NCI-H146 treated with DMSO at 0.1 percent for 48 hours (cell line): Measurements from ENCODE around the gene HOGA1.
"Not testable (repeated sequence)": the region's sequence is repeated elsewhere in the genome, so short reads cannot be mapped to it uniquely, and the experiment has no call there.

Source experiments
- DNase-seq: peaks from one replicate; lab custom pipeline; 2025; ENCODE audit not compliant: unreplicated experiment; lab: John Stamatoyannopoulos, UW

The HOGA1 gene

DNA sequence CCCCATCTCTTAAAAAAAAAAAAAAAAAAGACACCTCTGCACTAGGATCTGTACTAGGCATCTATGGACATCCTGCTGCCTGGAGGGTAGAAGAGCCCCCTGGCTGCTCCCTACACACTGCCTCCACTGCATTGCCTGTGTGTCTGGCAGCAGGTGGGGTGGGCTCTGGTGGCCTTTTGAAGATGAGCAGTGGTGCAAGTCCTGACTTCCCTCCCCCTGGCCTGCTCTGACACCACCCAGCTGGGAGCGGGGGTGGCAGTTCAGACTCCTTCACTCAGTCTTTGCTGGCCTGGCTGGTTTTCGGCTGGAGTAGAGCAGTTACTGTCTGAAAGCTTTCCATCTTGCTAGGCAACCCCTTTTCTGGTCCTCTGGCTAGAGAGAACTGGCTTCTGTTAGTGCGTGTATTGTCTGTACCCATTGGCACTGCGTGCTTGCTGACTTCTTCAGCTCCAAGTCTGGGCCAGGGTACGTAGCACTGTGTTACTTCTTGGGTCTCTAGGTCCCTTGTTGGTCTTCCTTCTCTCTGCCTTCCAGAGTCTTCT is 23.0 kb downstream of the HOGA1 start:
- DNase-seq, result no peak

GRCh38 chr10:97608991-97609561 is 24.9 kb downstream of the HOGA1 start:
- DNase-seq, result no peak

DNA sequence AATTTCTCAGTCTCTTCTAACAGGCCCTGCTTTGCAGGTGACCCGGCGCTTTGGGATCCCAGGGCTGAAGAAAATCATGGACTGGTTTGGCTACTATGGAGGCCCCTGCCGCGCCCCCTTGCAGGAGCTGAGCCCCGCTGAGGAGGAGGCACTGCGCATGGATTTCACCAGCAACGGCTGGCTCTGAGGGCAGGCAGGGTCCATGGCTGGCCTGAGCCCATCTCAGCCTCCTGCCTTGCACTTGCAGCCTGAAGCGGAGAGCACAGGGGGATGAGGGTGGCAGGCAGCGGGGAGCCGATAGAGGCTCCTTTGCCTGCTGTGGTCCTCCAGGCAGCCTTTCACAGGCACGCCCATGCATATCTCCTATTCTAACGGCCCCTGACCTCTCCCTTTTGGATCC is 27.3 kb downstream of the HOGA1 start:
- no peak for DNase-seq

GRCh38 chr10:97612386-97612785 is 28.2 kb downstream of the HOGA1 start:
- no peak for DNase-seq

- no peak for DNase-seq
Measured at GRCh38 chr10:97618285-97618684, 34.1 kb downstream of the HOGA1 start.

GRCh38 chr10:97618733-97619132 is 34.5 kb downstream of the HOGA1 start:
- DNase-seq, result no peak

DNA sequence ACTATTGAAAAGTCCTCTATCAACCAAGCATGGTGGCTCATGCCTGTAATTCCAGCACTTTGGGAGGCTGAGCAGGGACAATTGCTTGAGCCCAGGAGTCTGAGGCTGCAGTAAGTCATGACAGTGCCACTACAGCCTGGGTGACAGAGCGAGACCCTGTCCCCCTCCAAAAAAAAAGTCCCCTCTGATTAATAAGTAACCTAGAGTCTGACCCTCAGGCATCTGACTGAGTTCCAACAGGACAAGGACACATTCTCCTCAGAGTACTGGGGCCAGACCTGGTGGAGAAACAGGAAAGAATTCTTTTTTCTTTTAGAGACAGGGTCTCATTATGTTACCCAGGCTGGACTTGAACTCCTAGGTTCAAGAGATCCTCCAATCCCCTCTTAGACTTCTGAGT is 39.1 kb downstream of the HOGA1 start:
- DNase-seq, result no peak

DNA sequence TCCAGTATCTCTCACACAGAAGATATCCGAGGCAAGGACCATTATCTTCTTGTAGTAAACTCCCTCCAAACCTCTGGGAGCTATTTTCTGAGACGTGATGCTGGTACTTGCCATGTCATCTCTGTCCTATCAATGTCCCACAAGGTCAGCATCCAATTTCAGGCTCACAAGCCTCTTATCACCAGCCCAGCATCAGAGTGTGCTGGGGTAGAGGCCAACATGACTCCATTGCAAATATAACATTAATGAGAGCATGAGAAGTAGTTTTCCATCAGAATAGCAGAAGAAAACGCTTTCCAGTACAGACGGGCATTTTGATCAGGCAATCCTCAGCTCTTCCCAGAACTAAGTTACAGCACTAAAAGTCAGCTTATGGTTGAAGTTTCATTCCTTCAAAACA is 43.5 kb downstream of the HOGA1 start:
- no peak for DNase-seq

GRCh38 chr10:97628228-97628627 is 44.0 kb downstream of the HOGA1 start:
- no peak for DNase-seq

DNA sequence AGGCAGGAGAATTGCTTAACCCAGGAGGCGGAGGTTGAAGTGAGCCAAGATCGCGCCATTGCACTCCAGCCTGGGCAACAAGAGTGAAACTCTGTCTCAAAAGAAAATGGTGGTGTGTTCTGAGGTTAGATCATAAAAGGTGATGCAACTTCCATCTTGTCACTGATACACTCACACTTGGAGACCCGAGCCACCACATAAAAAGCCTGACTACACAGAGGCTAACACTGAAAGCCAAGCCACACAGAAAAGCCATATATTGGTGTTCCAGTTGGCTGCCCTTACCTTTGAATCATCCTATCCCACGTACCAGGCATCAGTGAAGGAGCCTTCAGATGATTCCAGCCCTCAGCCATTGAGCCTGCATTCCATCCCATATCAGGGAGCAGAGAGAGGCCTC is 45.1 kb downstream of the HOGA1 start:
- no peak for DNase-seq

GRCh38 chr10:97631098-97631497 is 46.9 kb downstream of the HOGA1 start:
- DNase-seq, result no peak

- peak; percentile 90 for DNase-seq
Measured at GRCh38 chr10:97632949-97633884, 49.0 kb downstream of the HOGA1 start, which contains the start of gene MORN4. TSS of gene MORN4 (minus strand) at chr10:97633500. CDS start at chr10:97619653, 13,847 bp downstream.

DNA sequence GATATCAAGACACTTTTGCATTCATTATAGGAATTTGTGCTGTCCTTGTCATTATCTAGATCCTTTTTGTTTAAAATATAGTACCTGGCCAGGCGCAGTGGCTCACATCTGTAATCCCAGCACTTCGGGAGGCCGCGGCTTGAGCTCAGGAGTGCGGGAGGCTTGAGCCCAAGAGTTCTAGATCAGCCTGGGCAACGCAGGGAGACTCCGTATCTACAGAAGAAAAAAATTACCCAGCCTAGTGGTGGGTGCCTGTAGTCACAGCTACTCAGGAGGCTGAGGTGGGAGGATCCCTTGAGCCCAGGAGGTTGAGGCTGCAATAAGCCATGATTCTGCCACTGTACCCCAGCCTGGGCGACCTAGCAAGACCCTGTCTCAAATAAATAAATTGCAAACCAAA is 49.7 kb downstream of the HOGA1 start:
- DNase-seq, result peak; percentile 18

- DNase-seq, result no peak
Measured at GRCh38 chr10:97635577-97635976, 51.4 kb downstream of the HOGA1 start.

DNA sequence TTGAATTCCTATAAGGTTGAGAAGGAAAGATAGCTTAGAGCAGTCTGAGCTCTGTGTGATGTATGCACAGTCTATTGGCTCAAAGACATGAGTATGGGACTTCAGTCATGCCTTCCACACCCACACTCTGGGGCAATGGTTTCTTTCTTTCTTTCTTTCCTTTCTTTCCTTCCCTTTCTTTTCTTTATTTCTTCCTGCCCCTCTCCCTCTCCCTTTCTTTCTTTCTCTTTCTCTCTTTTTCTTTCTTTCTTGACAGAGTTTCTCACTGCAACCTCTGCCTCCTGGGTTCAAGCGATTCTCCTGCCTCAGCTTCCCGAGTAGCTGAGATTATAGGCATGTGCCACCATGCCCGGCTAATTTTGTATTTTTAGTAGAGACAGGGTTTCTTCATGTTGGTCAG is 54.9 kb downstream of the HOGA1 start:
- DNase-seq, result not testable (repeated sequence)

DNA sequence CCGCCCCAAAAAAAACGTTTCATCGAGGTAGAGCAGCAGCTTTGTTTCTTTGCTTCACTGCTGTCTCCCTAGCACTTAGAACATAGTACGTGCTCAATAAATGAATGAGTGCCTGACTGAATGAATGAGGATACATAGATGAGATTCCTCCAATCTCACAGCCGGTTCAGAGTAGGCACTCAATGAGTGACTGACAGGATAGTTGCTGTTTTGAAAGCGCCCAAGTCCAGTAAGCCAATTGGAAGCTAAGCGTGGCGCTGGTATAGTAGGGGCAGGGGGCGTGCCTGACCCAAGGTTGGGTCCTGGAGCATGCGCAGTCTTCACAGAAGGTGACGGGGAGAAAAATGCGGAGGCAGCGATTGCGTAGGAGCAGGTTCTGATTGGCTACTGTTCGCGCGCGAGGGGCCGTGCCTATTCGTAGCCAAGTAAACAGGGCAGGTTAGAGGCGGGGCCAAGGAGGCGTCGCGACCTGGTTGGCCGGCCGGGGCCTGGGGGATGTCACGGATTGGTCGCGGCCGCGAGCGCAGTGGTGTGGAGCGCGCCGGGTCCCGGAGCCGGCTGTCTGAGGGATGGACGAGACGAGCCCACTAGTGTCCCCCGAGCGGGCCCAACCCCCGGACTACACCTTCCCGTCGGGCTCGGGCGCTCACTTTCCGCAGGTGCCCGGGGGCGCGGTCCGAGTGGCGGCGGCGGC is 56.1 kb downstream of the HOGA1 start, which contains the start of gene PI4K2A:
TSS of gene PI4K2A (plus strand) at position 498 of the 694 bp plus-strand sequence. CDS start at position 570, 72 bp downstream.
- DNase-seq, result peak; percentile 98

DNA sequence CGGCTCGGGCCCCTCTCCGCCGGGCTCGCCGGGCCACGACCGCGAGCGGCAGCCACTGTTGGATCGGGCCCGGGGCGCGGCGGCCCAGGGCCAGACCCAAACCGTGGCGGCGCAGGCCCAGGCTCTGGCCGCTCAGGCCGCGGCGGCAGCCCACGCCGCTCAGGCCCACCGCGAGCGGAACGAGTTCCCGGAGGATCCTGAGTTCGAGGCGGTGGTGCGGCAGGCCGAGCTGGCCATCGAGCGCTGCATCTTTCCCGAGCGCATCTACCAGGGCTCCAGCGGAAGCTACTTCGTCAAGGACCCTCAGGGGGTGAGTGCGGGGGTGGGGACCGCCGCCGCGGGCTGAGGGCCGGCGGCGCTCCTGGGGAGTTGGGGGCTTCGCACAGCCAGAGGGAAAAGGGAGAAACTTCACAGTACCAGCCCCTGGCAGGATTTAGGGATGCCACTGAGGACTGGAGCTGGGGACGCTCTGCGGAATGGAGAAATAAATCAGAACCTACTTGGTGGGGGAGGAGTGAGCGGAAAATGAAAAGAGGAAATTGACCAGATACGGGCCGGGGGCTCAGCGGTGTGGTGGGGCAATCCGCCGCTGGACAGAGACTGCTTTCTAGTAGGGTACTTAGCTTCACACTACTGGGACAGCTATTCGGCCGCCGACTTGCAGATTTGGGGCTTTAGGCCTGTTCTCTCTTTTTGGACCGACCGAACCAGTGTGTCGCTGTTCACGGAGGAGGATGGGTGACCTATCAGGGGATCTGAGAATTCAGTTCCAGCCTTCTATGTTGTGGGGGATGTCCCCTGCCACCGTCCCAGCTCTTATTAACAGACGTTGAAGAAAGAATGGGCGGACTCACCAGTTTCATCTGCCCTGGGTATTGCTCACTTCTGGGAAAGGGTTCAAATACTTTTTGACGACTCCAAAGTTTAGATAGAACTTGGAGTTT is 57.0 kb downstream of the HOGA1 start:
- no peak for DNase-seq

GRCh38 chr10:97642471-97643159 is 58.4 kb downstream of the HOGA1 start:
- not testable (repeated sequence) for DNase-seq

DNA sequence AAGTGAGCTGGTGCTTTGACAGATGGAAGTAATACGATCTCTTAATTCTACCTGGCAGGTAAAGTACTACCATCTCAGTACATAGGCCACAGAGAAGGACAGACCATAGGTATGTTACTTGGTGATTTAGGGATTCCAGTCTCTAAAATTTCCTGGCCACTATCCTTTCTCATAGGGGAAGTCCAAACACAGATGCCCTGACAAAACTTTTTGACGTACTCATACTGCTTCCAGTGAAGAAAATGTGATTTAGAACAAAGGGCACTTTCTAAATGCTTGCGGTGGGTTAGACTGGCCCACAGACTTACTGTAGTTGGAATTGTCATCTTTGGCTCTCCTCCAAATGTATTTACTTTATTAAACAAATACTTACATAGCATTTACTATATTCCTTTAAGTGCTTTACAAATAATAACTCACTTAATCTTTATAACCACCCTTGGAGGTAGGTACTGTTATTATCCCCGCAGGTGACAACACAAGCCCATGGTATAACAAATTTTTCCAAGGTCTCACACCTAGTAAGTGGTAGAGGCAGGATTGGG is 59.3 kb downstream of the HOGA1 start:
- no peak for DNase-seq
